Activated CD4-positive, alpha-beta T cell treated with anti-CD3 and anti-CD28 coated beads for 1 hour (primary cell): ENCODE measurements around the gene FNIP2.

ENCODE experiments used
- DNase-seq: peaks from one replicate; pipeline ENCODE4 v3.0.0-alpha.2; 2020

The FNIP2 gene

GRCh38 chr4:158845311-158846041 is 76.7 kb downstream of the FNIP2 start:
- DNase-seq: no peak

- no peak for DNase-seq
These were observed 78.7 kb downstream of the FNIP2 start for GRCh38 chr4:158847535-158847934.

GRCh38 chr4:158849681-158850080 is 80.9 kb downstream of the FNIP2 start:
- DNase-seq: no peak

- DNase-seq: no peak
These were observed 81.5 kb downstream of the FNIP2 start for GRCh38 chr4:158850371-158850770.

- no peak for DNase-seq
These were observed 82.2 kb downstream of the FNIP2 start for GRCh38 chr4:158850800-158851644.

GRCh38 chr4:158854236-158854635 is 85.4 kb downstream of the FNIP2 start:
- no peak for DNase-seq

DNA sequence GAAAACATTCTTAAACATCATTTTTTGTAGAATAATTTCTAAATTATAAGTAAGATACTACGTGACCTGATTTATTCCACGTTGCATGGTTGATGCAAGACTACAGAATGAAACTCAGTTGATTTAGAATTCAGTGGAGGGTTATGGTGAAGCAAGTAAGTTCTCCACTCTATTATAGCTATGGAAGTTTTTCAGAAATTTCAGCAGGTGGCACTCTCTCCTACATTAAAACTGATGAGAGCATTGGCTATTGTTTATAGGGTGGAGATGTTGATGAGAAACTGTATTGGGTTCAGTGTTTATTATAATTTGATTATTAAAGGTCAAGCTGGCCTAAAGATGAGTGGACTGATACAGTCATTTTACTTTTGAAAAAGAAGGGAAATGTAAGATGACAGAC is 88.0 kb downstream of the FNIP2 start:
- no peak for DNase-seq

GRCh38 chr4:158857951-158858350 is 89.1 kb downstream of the FNIP2 start:
- no peak for DNase-seq

DNA sequence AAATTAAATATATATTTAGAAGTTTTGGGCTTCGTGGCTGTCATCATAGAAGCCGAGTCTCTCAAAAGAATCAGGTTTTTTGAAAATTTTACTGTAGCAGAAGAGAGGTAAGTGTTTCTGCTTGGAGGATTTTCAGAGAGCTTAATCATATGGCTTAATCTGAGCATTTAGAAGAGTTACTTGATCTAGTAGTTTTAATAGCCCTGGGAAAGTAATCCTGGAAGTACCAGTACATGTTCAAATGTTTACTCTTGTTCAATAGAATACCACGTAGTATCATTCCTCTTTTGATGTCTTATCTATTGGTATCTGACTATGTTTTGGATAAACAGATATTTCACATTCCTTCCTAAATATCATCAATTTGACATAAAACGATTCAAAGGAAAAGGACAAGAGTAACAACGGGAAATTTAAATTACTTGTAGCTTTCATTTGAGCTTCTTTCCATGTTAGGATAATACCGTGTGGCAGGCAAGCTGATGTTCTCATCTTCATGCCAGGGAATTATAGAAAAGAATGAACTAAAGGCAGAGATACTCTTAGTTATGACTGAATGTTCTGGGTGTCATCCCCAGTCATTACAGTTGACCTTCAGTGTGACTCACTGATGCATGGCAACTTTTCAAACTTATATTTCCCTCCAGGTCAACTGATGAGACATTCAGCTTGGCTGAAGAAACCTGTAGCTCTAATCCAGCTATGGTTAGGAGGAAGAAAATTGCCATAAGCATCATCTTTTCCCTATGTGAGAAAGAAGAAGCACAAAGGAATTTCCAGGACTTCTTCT is 89.8 kb downstream of the FNIP2 start:
- DNase-seq: no peak

GRCh38 chr4:158859661-158860060 is 90.8 kb downstream of the FNIP2 start:
- no peak for DNase-seq

DNA sequence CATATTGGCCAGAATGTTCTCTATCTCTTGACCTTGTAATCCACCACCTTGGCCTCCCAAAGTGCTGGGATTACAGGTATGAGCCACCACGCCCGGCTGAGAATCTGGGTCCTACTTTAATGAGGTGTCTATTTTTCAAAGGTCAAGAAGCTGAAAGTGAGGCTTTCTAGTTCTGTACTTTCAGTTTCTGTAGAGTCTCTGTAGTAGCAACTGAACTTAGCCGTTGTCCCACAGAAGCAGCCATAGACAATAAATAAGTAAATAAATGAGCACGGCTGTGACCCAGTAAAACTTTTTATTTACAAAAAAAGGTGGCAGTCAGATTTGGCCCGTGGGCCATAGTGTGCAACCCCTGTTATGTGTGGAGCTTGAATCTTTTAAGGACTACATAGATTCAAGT is 92.0 kb downstream of the FNIP2 start:
- no peak for DNase-seq

DNA sequence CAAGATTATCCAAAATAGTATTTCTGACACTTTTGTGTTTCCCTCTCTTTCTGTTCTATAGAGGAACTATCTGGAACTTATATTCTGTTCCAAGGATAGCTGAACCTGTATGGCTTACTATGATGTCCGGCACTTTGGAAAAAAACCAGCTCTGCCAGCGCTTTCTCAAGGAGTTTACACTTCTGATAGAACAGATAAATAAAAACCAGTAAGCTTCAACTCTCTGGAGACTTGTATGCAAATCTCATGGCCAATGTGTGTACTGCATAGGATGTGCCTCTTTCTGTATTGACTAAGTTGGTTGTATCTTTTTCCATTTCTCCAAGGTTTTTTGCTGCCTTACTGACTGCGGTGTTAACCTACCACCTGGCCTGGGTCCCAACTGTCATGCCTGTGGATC is 92.5 kb downstream of the FNIP2 start:
- DNase-seq: no peak

- DNase-seq: no peak
These were observed 92.9 kb downstream of the FNIP2 start for GRCh38 chr4:158861766-158862165.

GRCh38 chr4:158863296-158863695 is 94.5 kb downstream of the FNIP2 start:
- DNase-seq: no peak

GRCh38 chr4:158865520-158866177 is 96.8 kb downstream of the FNIP2 start:
- no peak for DNase-seq

DNA sequence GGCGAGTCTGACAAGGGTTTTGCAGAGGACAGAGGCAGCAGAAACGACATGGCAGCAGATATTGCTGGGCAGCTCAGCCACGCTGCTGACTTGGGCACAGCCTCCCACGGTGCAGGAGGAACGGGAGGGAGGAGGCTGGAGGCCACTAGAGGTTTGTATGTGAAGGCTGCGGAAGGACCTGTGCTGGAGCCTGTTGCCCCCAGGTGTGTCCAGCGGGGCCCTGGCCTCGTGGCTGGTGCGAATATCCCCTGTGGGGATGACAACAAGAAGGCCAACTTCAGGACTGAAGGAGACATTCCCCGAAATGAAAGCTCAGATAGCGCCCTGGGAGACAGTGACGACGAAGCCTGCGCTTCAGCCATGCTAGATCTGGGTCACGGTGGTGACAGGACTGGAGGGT is 100.2 kb downstream of the FNIP2 start:
- no peak for DNase-seq

DNA sequence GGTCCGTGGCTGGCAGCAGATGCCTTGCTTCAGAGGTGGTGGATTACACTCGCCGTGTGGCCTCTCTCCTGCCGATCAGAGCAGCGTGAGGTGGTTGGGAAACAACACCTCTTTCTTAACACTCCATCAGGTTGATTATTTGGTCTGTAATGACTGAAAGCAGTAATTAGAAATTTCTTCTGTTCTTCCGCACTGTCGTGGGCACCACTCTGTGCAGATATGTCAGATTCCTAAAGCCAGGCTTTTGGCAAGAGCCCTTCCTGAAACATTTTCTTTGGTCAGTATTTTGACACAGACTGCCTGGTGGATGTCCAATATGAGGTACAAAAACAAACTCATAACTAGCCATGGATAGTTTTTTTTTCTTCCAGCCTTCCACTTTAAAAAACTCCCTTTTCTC is 100.9 kb downstream of the FNIP2 start:
- DNase-seq: no peak

GRCh38 chr4:158870282-158870625 is 101.4 kb downstream of the FNIP2 start:
- no peak for DNase-seq

DNA sequence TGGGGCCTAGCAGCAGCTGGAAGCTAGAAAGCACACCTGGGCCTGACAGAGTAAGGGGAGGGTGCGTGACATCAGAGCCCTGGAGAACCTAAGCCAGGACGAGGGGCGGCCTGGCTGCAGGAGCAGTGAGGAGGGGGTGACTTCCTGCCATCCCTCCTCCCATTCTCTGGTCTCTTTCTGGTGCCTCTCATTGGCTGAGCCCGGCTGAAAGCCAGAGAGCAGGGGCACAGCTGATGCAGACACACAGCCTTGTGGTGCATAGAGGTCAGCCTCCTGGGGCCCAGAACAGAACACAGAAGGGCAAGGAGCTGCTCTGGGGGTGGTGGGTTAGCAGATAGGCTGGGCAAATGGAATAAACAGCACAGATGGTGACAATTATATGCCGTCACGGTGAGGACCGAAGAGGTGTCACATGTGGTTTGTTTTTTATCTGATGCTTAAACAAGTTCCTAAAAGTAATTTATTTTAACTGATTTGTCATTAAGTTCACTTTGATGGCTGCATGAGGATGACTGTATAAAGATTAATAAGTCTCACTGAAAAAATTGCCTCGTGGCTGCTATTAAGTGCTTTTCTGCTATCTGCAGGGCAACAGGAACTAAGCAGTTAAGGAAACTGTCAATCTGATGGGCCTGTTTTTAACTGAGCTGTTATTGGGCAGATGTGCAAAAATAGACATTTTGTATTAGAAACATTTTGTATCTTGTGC is 102.0 kb downstream of the FNIP2 start:
- DNase-seq: no peak

GRCh38 chr4:158871335-158871724 is 102.5 kb downstream of the FNIP2 start:
- no peak for DNase-seq

- no peak for DNase-seq
These were observed 105.1 kb downstream of the FNIP2 start for GRCh38 chr4:158873795-158874401.

- no peak for DNase-seq
These were observed 106.2 kb downstream of the FNIP2 start for GRCh38 chr4:158875026-158875425.
